Esophagus muscularis mucosa (tissue), 3 donors: Measurements from ENCODE around the gene BLID.

ENCODE experiments used
- CTCF ChIP-seq, 3 experiments: fragments of 200-600 bp in 2 of 3; fragments of 450-650 bp in 1 of 3; sonication (generic) in 2 of 3; IDR thresholded peaks; one replicate each; pipeline ENCODE4 v1.5.1; 2017 to 2019; ENCODE audit warnings: antibody characterized with exemption in 3 of 3, mild to moderate bottlenecking in 2 of 3, moderate library complexity in 1 of 3
- POLR2AphosphoS5 ChIP-seq, 2 donors: sonication (generic); formaldehyde crosslinking; IDR thresholded peaks; one replicate each; pipeline ENCODE4 v1.6.1; 2017; ENCODE audit warnings: antibody characterized with exemption in 2 of 2

GRCh38 chr11:122089111-122089510 is 26.9 kb downstream of the BLID start:
- TF ChIP-seq CTCF (IDR thresholded peaks at IDR 0.05) = no peak
- no peak for TF ChIP-seq POLR2AphosphoS5 (IDR thresholded peaks at IDR 0.05)
